HepG2 (cell line): ENCODE measurements around the gene CDH1.

ENCODE experiments used
- ATF4 ChIP-seq, 2 experiments: fragments of 450-650 bp in 1 of 2; sonication (generic) in 1 of 2; formaldehyde crosslinking; IDR thresholded peaks; 2 replicates each; pipeline versions ENCODE4 v1.5.0 to v1.8.0; 2020 to 2022; ENCODE audit warnings: mild to moderate bottlenecking in 1 of 2, missing genetic modification reagents in 1 of 2
- BCLAF1 ChIP-seq: fragments of 450-650 bp; IDR thresholded peaks from 2 replicates; pipeline ENCODE4 v1.6.1; 2017; ENCODE audit warnings: mild to moderate bottlenecking
- CEBPB ChIP-seq: IDR thresholded peaks from 2 replicates; pipeline ENCODE4 v1.6.1; 2011; ENCODE audit warnings: low read depth, low read length, improper control_type of control experiment, borderline replicate concordance
- CTCF ChIP-seq: sonication (generic); formaldehyde crosslinking; IDR thresholded peaks from 2 replicates; pipeline ENCODE4 v1.5.0; 2020; ENCODE audit warnings: mild to moderate bottlenecking, missing genetic modification reagents, moderate library complexity
- KLF16 ChIP-seq, 2 experiments: sonication (generic) in 1 of 2; formaldehyde crosslinking in 1 of 2; IDR thresholded peaks; 2 replicates each; pipeline versions ENCODE4 v1.6.1 to v1.8.0; 2016 to 2023; ENCODE audit warnings: missing genetic modification reagents in 2 of 2, missing compliant biosample characterization in 1 of 2
- NFE2L2 ChIP-seq: fragments of 150-350 bp; IDR thresholded peaks from 2 replicates; pipeline ENCODE4 v1.6.1; 2014; ENCODE audit warnings: low read length
- NR2F2 ChIP-seq: IDR thresholded peaks from 2 replicates; pipeline ENCODE4 v1.6.1; 2012; ENCODE audit warnings: low read depth, inconsistent platforms, borderline replicate concordance
- POLR2AphosphoS5 ChIP-seq: IDR thresholded peaks from 2 replicates; pipeline ENCODE4 v1.6.1; 2012; ENCODE audit warnings: low read depth, low read length
- ZBTB10 ChIP-seq: sonication (generic); formaldehyde crosslinking; IDR thresholded peaks from 2 replicates; pipeline ENCODE4 v1.4.0; 2020; ENCODE audit warnings: missing genetic modification reagents, borderline replicate concordance
- ZNF235 ChIP-seq: sonication (generic); formaldehyde crosslinking; IDR thresholded peaks from 2 replicates; pipeline ENCODE4 v1.8.1; 2023; ENCODE audit warnings: mild to moderate bottlenecking, missing genetic modification reagents, borderline replicate concordance
- ZNF777 ChIP-seq: sonication (generic); formaldehyde crosslinking; IDR thresholded peaks from 2 replicates; pipeline ENCODE4 v1.4.0; 2020; ENCODE audit warnings: missing genetic modification reagents

GRCh38 chr16:68884401-68884800, 147.3 kb downstream of the CDH1 start:
- TF ChIP-seq BCLAF1 (no peak), ATF4 (CRISPR knock-in tag; IDR thresholded peaks at IDR 0.05) (no peak), CTCF (CRISPR knock-in tag) (no peak), KLF16 (CRISPR knock-in tag; IDR thresholded peaks at IDR 0.05) (no peak), CEBPB (no peak), ZNF777 (CRISPR knock-in tag) (no peak), NFE2L2 (no peak), POLR2AphosphoS5 (no peak), NR2F2 (no peak), ZNF235 (CRISPR knock-in tag) (no peak), ZBTB10 (CRISPR knock-in tag) (no peak)
